Keratinocyte (primary cell): Measurements from ENCODE around the gene ZFYVE26. TPM values are rescaled to one million over a fixed set of nuclear protein-coding genes. Genes with fewer than 3 reads are reported as not detected.

ENCODE experiments used
- DNase-seq: peaks from one replicate; pipeline ENCODE4 v3.0.0-alpha.2; 2011; ENCODE audit warnings: low read depth, missing footprints, low spot score
- FAIRE-seq: peaks from 2 replicates; lab custom pipeline; 2011; peaks lifted over from hg19 to GRCh38; lab: Jason Lieb, UNC
- H2AFZ ChIP-seq: 2 replicates; pipeline ENCODE4 v1.6.0; 2012; ENCODE audit warnings: low read length, control low read depth, inconsistent platforms; ENCODE audit not compliant: control insufficient read depth
- H3K27ac ChIP-seq: 2 replicates; pipeline ENCODE4 v1.5.1; 2011; ENCODE audit warnings: low read length; ENCODE audit not compliant: control insufficient read depth, insufficient read depth
- H3K27me3 ChIP-seq: 3 replicates; pipeline ENCODE4 v1.6.0; 2011; ENCODE audit warnings: low read length; ENCODE audit not compliant: control insufficient read depth, insufficient read depth; ENCODE audit errors: extremely low read depth
- H3K36me3 ChIP-seq, 2 experiments: 2 replicates in 1 of 2; 3 replicates in 1 of 2; pipeline ENCODE4 v1.5.1; 2011; ENCODE audit warnings: low read length in 2 of 2, mild to moderate bottlenecking in 1 of 2; ENCODE audit not compliant: control insufficient read depth in 2 of 2, insufficient read depth in 2 of 2; ENCODE audit errors: extremely low read depth in 1 of 2
- H3K4me1 ChIP-seq: 3 replicates; pipeline ENCODE4 v1.5.1; 2011; ENCODE audit warnings: low read length; ENCODE audit not compliant: control insufficient read depth, insufficient read depth; ENCODE audit errors: extremely low read depth
- H3K4me2 ChIP-seq: 3 replicates; pipeline ENCODE4 v1.6.0; 2011; ENCODE audit warnings: low read depth, low read length; ENCODE audit not compliant: control insufficient read depth, insufficient read depth; ENCODE audit errors: extremely low read depth
- H3K4me3 ChIP-seq, 3 experiments: fragments of 200-600 bp in 1 of 3; sonication (generic) in 1 of 3; 2 replicates in 2 of 3; 3 replicates in 1 of 3; pipeline ENCODE4 v1.5.1; 2011 to 2016; ENCODE audit warnings: low read length in 3 of 3, mild to moderate bottlenecking in 3 of 3, control low read depth in 2 of 3, inconsistent platforms in 1 of 3, low read depth in 1 of 3, mixed read lengths in 1 of 3, mixed run types in 1 of 3, moderate library complexity in 1 of 3; ENCODE audit not compliant: control insufficient read depth in 2 of 3, insufficient read depth in 2 of 3; ENCODE audit errors: extremely low read depth in 1 of 3
- H3K79me2 ChIP-seq: 2 replicates; pipeline ENCODE4 v1.6.0; 2012; ENCODE audit warnings: low read length; ENCODE audit not compliant: control insufficient read depth, insufficient read depth
- H3K9ac ChIP-seq: 3 replicates; pipeline ENCODE4 v1.6.0; 2011; ENCODE audit warnings: low read length; ENCODE audit not compliant: control insufficient read depth, insufficient read depth; ENCODE audit errors: extremely low read depth
- H3K9me1 ChIP-seq: 3 replicates; pipeline ENCODE4 v1.6.0; 2011; ENCODE audit warnings: low read length; ENCODE audit not compliant: control insufficient read depth, insufficient read depth; ENCODE audit errors: extremely low read depth
- H3K9me3 ChIP-seq: 2 replicates; pipeline ENCODE4 v1.5.1; 2012; ENCODE audit warnings: low read depth, low read length; ENCODE audit not compliant: control insufficient read depth
- H4K20me1 ChIP-seq: 3 replicates; pipeline ENCODE4 v1.6.0; 2011; ENCODE audit warnings: low read length; ENCODE audit not compliant: control insufficient read depth, insufficient read depth; ENCODE audit errors: extremely low read depth
- EZH2 ChIP-seq: IDR thresholded peaks from one replicate; pipeline ENCODE4 v1.6.1; 2012; ENCODE audit warnings: inconsistent platforms, mild to moderate bottlenecking, low read length, moderate library complexity
- dilution Hi-C: fragments of 300-500 bp; cut with MboI; formaldehyde crosslinking; loops from one replicate; pipeline ENCODE4 v1.7.0; 2020; ENCODE audit warnings: low sequenced_read_pairs; ENCODE audit not compliant: extremely low pct_ligation_motif_present
- polyA plus RNA-seq, 5 experiments: library from polyadenylated mRNA; depleted of rRNA in 3 of 5; stranded (reverse) in 3 of 5; stranded (forward) in 1 of 5; unstranded in 1 of 5; fragments of >200 nt; gene quantifications; 1 replicate in 1 of 5; 2 replicates in 3 of 5; 3 replicates in 1 of 5; pipeline versions ENCODE4 v1.2.1 to v1.2.3, GENCODE V29; 2011 to 2012; ENCODE audit warnings: missing spikeins in 2 of 5, low read depth in 1 of 5, low replicate concordance in 1 of 5
- TF ChIP-seq, protein P1 (sequence below), 3 experiments: IDR thresholded peaks in 1 of 3; conservative IDR thresholded peaks in 1 of 3; optimal IDR thresholded peaks in 1 of 3; 2 replicates in 2 of 3; 3 replicates in 1 of 3; pipeline versions ENCODE3 to v1.5.1; 2011; ENCODE audit warnings: low read length in 3 of 3, mild to moderate bottlenecking in 3 of 3, moderate library complexity in 2 of 3, control low read depth in 1 of 3, inconsistent platforms in 1 of 3; ENCODE audit not compliant: insufficient read depth in 2 of 3; ENCODE audit errors: extremely low read depth in 1 of 3

The ZFYVE26 gene
- polyA plus RNA-seq, 1 donor (not counting 4 experiments of a cell fraction or from before 2014, with no cell fraction given), result 9.8 TPM

DNA sequence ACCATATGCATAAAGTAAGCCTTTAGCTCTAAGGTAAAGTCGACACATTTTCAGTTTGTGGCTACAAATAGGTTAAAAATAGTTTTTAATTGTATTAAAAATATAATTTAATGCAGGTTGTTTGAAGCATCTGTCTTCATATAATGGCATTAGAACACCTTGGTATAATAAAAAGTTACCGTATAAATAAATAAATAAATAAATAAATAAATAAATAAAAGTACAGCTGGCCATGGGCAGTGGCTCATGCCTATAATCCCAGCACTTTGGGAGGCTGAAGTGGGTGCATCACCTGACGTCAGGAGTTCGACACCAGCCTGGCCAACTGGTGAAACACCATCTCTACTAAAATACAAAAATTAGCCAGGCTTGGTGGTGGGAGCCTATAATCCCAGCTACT is 15.6 kb downstream of the ZFYVE26 start:
- Histone ChIP-seq H3K9me3 (no peaks in the 10 kb centered on the region), H3K79me2 (no peaks in the 10 kb centered on the region), H3K9ac (no peak overlapping the region), H4K20me1 (no peaks in the 10 kb centered on the region), H3K4me1 (no peaks in the 10 kb centered on the region), H3K27me3 (no peaks in the 10 kb centered on the region), H3K4me2 (no peak overlapping the region), H3K4me3 (no peak overlapping the region), H3K27ac (no peak overlapping the region), H2AFZ (no peak overlapping the region), H3K9me1 (no peaks in the 10 kb centered on the region), H3K36me3 (peaks cover 27 to 29% of the 10 kb centered on the region in 2 experiments)
- TF ChIP-seq, protein P1, sequence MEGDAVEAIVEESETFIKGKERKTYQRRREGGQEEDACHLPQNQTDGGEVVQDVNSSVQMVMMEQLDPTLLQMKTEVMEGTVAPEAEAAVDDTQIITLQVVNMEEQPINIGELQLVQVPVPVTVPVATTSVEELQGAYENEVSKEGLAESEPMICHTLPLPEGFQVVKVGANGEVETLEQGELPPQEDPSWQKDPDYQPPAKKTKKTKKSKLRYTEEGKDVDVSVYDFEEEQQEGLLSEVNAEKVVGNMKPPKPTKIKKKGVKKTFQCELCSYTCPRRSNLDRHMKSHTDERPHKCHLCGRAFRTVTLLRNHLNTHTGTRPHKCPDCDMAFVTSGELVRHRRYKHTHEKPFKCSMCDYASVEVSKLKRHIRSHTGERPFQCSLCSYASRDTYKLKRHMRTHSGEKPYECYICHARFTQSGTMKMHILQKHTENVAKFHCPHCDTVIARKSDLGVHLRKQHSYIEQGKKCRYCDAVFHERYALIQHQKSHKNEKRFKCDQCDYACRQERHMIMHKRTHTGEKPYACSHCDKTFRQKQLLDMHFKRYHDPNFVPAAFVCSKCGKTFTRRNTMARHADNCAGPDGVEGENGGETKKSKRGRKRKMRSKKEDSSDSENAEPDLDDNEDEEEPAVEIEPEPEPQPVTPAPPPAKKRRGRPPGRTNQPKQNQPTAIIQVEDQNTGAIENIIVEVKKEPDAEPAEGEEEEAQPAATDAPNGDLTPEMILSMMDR (optimal IDR thresholded peaks at IDR 0.05 in 1 of 3, IDR thresholded peaks at IDR 0.05 in 1 of 3, conservative IDR thresholded peaks at IDR 0.05 in 1 of 3; ENCODE audit: extremely low read depth in 1 of 3, insufficient read depth in 2 of 3, low read length in 3 of 3), result no peak
- FAIRE-seq (no peak), DNase-seq (no peak)
- dilution Hi-C loops, result no loop called here

DNA sequence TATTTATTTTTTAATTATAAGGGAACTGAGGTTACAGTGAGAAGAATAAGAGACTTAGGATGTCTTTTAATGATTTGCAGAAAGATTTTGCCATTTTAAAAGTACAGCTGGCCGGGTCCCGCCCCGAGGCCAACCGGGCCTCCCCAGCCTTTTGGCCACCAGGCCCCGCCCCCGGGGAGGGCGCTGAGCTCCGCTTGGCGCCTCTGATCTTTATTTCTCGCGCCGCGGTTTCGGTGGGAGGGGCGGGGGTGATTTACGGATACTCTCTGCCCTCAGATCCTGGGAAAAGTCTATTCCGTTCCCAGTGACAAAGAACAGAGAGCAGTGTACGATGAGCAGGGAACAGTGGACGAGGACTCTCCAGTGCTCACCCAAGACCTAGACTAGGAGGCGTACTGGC is 17.7 kb downstream of the ZFYVE26 start:
- TF ChIP-seq EZH2, result no peak
- TF ChIP-seq, protein P1 (optimal IDR thresholded peaks at IDR 0.05 in 1 of 3, IDR thresholded peaks at IDR 0.05 in 1 of 3, conservative IDR thresholded peaks at IDR 0.05 in 1 of 3; ENCODE audit: extremely low read depth in 1 of 3, insufficient read depth in 2 of 3, low read length in 3 of 3), result no peak

More for the DNA sequence above, 17.7 kb downstream of the ZFYVE26 start:
- Histone ChIP-seq H3K4me3 (no peak overlapping the region), H3K4me1 (no peaks in the 10 kb centered on the region), H3K36me3 (peaks cover 16 to 23% of the 10 kb centered on the region in 2 experiments), H3K4me2 (no peak overlapping the region), H4K20me1 (no peaks in the 10 kb centered on the region), H3K79me2 (no peaks in the 10 kb centered on the region), H3K9ac (no peak overlapping the region), H3K9me3 (no peaks in the 10 kb centered on the region), H3K9me1 (no peaks in the 10 kb centered on the region), H3K27ac (no peak overlapping the region), H3K27me3 (no peaks in the 10 kb centered on the region), H2AFZ (no peak overlapping the region)
- dilution Hi-C loops, result no loop called here
- DNase-seq (no peak), FAIRE-seq (no peak)
